HepG2 (cell line): ENCODE measurements around the gene UBE2G2. TPM values are rescaled to one million over a fixed set of nuclear protein-coding genes. Genes with fewer than 3 reads are reported as not detected.
A peak's percentile ranks its signal among the peaks of the same experiment; 100 is the strongest.

Experiments used
- ATAC-seq: fragments of 200-7000 bp; cut with Tn5 transposase; 3 replicates; pipeline ENCODE4 v1.9.1; 2020; ENCODE audit warnings: mild to moderate bottlenecking, moderate library complexity
- BruUV-seq: library from RNA; stranded (reverse); fragments of 400-500 nt; replicated peaks from 2 replicates; lab custom pipeline; 2021; lab: Mats Ljungman, UMichigan
- CTCF ChIA-PET: fragments of 300-600 bp; formaldehyde crosslinking; extraction: SDS; loops from one replicate; lab custom pipeline; 2021; ENCODE audit warnings: low total read pairs, inconsistent platforms, low intra/inter-chr PET ratio; lab: Yijun Ruan, JAX
- POLR2A ChIA-PET: fragments of 350-600 bp; sonication (Branson Sonifier 250); formaldehyde crosslinking; loops from one replicate; lab custom pipeline; 2020; ENCODE audit warnings: antibody characterized with exemption, inconsistent platforms; lab: Yijun Ruan, JAX
- DNase-seq: peaks from one replicate; pipeline ENCODE4 v3.0.0-alpha.2; 2015; ENCODE audit warnings: low spot score
- FAIRE-seq: peaks from 3 replicates; lab custom pipeline; 2011; peaks lifted over from hg19 to GRCh38; lab: Jason Lieb, UNC
- H2AFZ ChIP-seq: one replicate; pipeline ENCODE4 v1.6.1; 2011; ENCODE audit warnings: low read length, inconsistent platforms
- H3K27ac ChIP-seq: fragments of 300-600 bp; 3 replicates; pipeline ENCODE4 v1.8.0; 2011; ENCODE audit warnings: mixed run types, mild to moderate bottlenecking, mixed read lengths, low read length, inconsistent platforms; ENCODE audit not compliant: insufficient read depth; ENCODE audit errors: extremely low read length
- H3K27me3 ChIP-seq, 2 experiments: fragments of 200-600 bp in 1 of 2; 2 replicates in 1 of 2; 3 replicates in 1 of 2; pipeline versions ENCODE4 v1.6.0 to v1.8.0; 2011; ENCODE audit warnings: low read length in 2 of 2, mild to moderate bottlenecking in 2 of 2, moderate library complexity in 2 of 2, inconsistent platforms in 1 of 2; ENCODE audit not compliant: insufficient read depth in 2 of 2, control insufficient read depth in 1 of 2
- H3K36me3 ChIP-seq, 2 experiments: fragments of 200-600 bp in 1 of 2; replicated peaks in 1 of 2; 2 replicates in 1 of 2; 3 replicates in 1 of 2; pipeline versions ENCODE4 v1.5.1 to v1.8.0; 2011; ENCODE audit warnings: low read length in 2 of 2, inconsistent platforms in 1 of 2; ENCODE audit not compliant: insufficient read depth in 2 of 2, control insufficient read depth in 1 of 2
- H3K4me1 ChIP-seq: 2 replicates; pipeline ENCODE4 v1.5.1; 2012; ENCODE audit warnings: low read length, inconsistent platforms; ENCODE audit not compliant: insufficient read depth
- H3K4me2 ChIP-seq: 2 replicates; pipeline ENCODE4 v1.6.0; 2011; ENCODE audit warnings: low read depth, low read length, inconsistent platforms
- H3K4me3 ChIP-seq, 3 experiments: fragments of 200-600 bp in 1 of 3; sonication (generic), shearing (Covaris generic) in 1 of 3; replicated peaks in 1 of 3; 2 replicates each; pipeline ENCODE4 v1.5.1; 2011 to 2016; ENCODE audit warnings: low read length in 3 of 3, inconsistent platforms in 2 of 3, low read depth in 2 of 3, mild to moderate bottlenecking in 2 of 3, control low read depth in 1 of 3, mixed read lengths in 1 of 3; ENCODE audit not compliant: insufficient read depth in 1 of 3
- H3K79me2 ChIP-seq: one replicate; pipeline ENCODE4 v1.6.1; 2011; ENCODE audit warnings: low read length, inconsistent platforms; ENCODE audit not compliant: insufficient read depth
- H3K9ac ChIP-seq: 2 replicates; pipeline ENCODE4 v1.6.0; 2011; ENCODE audit warnings: mild to moderate bottlenecking, low read depth, low read length, inconsistent platforms; ENCODE audit not compliant: insufficient read depth
- H3K9me3 ChIP-seq: 2 replicates; pipeline ENCODE4 v1.5.1; 2012; ENCODE audit warnings: mild to moderate bottlenecking, low read length
- H4K20me1 ChIP-seq: 2 replicates; pipeline ENCODE4 v1.6.0; 2011; ENCODE audit warnings: inconsistent platforms, mild to moderate bottlenecking, low read length, moderate library complexity; ENCODE audit not compliant: insufficient read depth
- CREB1 ChIP-seq, 2 experiments: fragments of 450-650 bp in 1 of 2; IDR thresholded peaks; 2 replicates each; pipeline ENCODE4 v1.6.1; 2016 to 2017; ENCODE audit warnings: control low read depth in 1 of 2, mild to moderate bottlenecking in 1 of 2, missing compliant biosample characterization in 1 of 2, missing genetic modification characterization in 1 of 2
- GABPB1 ChIP-seq: IDR thresholded peaks from 2 replicates; pipeline ENCODE4 v1.6.1; 2016; ENCODE audit warnings: mild to moderate bottlenecking, missing genetic modification reagents, moderate library complexity, missing compliant biosample characterization
- MXI1 ChIP-seq: IDR thresholded peaks from 3 replicates; pipeline ENCODE4 v1.6.1; 2012; ENCODE audit warnings: low read depth, low read length, inconsistent platforms, borderline replicate concordance
- THAP8 ChIP-seq: sonication (generic); formaldehyde crosslinking; IDR thresholded peaks from 2 replicates; pipeline ENCODE4 v1.5.1; 2020; ENCODE audit warnings: missing genetic modification reagents, mild to moderate bottlenecking, borderline replicate concordance
- ZNF234 ChIP-seq: sonication (generic); formaldehyde crosslinking; conservative IDR thresholded peaks from 2 replicates; pipeline ENCODE4 v1.5.1; 2020; ENCODE audit warnings: mild to moderate bottlenecking, missing genetic modification reagents
- ZNF468 ChIP-seq: sonication (generic); formaldehyde crosslinking; IDR thresholded peaks from 2 replicates; pipeline ENCODE4 v1.8.0; 2022; ENCODE audit warnings: mild to moderate bottlenecking, moderate library complexity, missing genetic modification reagents
- ZNF619 ChIP-seq: sonication (generic); formaldehyde crosslinking; IDR thresholded peaks from 2 replicates; pipeline ENCODE4 v1.4.0; 2020; ENCODE audit warnings: mild to moderate bottlenecking, missing genetic modification reagents
- ZNF816 ChIP-seq: sonication (generic); formaldehyde crosslinking; IDR thresholded peaks from 2 replicates; pipeline ENCODE4 v1.8.0; 2022; ENCODE audit warnings: missing genetic modification reagents, mild to moderate bottlenecking, borderline replicate concordance
- WGBS: methylation state at CpG from one replicate; pipeline ENCODE4 v1.1.6; 2017; ENCODE audit warnings: low lambda C conversion rate; 5-methylcytosine and 5-hydroxymethylcytosine counted together
- in situ Hi-C: cut with HindIII; loops from 2 replicates; pipeline ENCODE4 v1.10.0; 2017; ENCODE audit warnings: low pct_unique_long_range_greater_than_20kb; ENCODE audit not compliant: extremely low pct_ligation_motif_present
- intact Hi-C: fragments of 100-400 bp; cut with micrococcal nuclease; formaldehyde crosslinking; loops from one replicate; pipeline ENCODE4 v1.10.0; 2022; ENCODE audit not compliant: unreplicated experiment
- polyA plus RNA-seq, 8 experiments: library from polyadenylated mRNA; depleted of rRNA in 3 of 8; stranded (reverse) in 7 of 8; unstranded in 1 of 8; fragments of >200 nt; fragmentation: Illumina TruSeq in 4 of 8; extraction: Trizol in 4 of 8; gene quantifications; 2 replicates each; pipeline versions ENCODE4 v1.2.1 to v1.2.3, GENCODE V29; 2011 to 2016; ENCODE audit warnings: low read depth in 4 of 8, missing spikeins in 1 of 8, mixed read lengths in 1 of 8; ENCODE audit not compliant: insufficient read depth in 1 of 8
- total RNA-seq, 5 experiments: library from RNA; depleted of rRNA; stranded (reverse); fragments of >200 nt; fragmentation: Illumina TruSeq; extraction: Trizol; gene quantifications; 2 replicates each; pipeline ENCODE4 v1.2.3, GENCODE V29; 2016; ENCODE audit warnings: low read depth in 1 of 5

The UBE2G2 gene
- total and polyA plus RNA-seq, 2 of the 13 experiments (the other 11 are each of a cell fraction or from before 2014, with no cell fraction given) = 55.4 to 92.0 TPM

DNA sequence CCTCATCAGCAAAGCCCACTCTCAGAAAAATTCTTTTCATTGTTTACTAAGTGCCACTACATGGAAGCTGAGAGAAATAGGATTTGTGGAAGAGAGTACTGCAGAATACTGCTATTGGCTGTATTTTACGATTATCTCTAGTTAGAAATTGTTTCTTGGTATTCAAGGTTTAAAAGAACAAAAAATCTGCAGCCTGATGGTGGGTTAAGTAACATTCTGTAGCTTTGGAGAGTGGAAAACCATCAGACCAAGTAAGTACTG lies 44.5 kb upstream of the UBE2G2 start:
- H2AFZ ChIP-seq = no peak overlapping the region
- H3K9me3 ChIP-seq = no peaks in the 10 kb centered on the region
- H3K4me3 ChIP-seq = peak overlapping the region; percentile 43 to 67 (median 58)
- ATAC-seq (no peak), FAIRE-seq (no peak), DNase-seq (no peak)
- H3K36me3 ChIP-seq = peaks cover 16 to 26% of the 10 kb centered on the region in 2 experiments
- BruUV-seq = no TSS peak
- H3K9ac ChIP-seq = peak overlapping the region; percentile 36
- WGBS = 0% methylated on average over 1 of the region's 1 CpG
- peaks cover 30% of the 10 kb centered on the region; the same call in 1 of the 2 replicates for H4K20me1 ChIP-seq
- CTCF ChIA-PET = interaction anchor here (0.9 kb wide), 1 partner anchor 45 kb away, joined by 4 read pairs; the partner anchor contains the start of gene UBE2G2
- TF ChIP-seq ZNF619 (CRISPR knock-in tag) (no peak), ZNF468 (CRISPR knock-in tag) (no peak), CREB1 (IDR thresholded peaks at IDR 0.05) (no peak), CREB1 (CRISPR knock-in tag; IDR thresholded peaks at IDR 0.05) (no peak), ZNF234 (CRISPR knock-in tag) (0 out of 2 replicates have a peak, but pooled peaks have one; percentile 18), GABPB1 (CRISPR knock-in tag) (no peak; the same call in 1 of the 2 replicates), MXI1 (peak; percentile 9; the same call in 1 of the 3 replicates), THAP8 (CRISPR knock-in tag) (0 out of 2 replicates have a peak, but pooled peaks have one; percentile 41), ZNF816 (peak; percentile 5; the same call in 1 of the 2 replicates)
- peaks cover 57% of the 10 kb centered on the region for H3K4me1 ChIP-seq
- peaks cover 1 to 31% of the 10 kb centered on the region in 2 experiments; a peak in 4 of 5 replicates for H3K27me3 ChIP-seq
- POLR2A ChIA-PET = interaction anchor here (0.9 to 3.0 kb wide), 2 partner anchors 28 to 44 kb away, joined by 4 to 9 read pairs; partner anchors contain the start of genes PTTG1IP and UBE2G2
- H3K4me2 ChIP-seq = peak overlapping the region; percentile 88
- in situ Hi-C loops = loop anchor here (5.0 kb wide), 2 partner anchors 44 to 66 kb away; partner anchors contain the start of gene UBE2G2
- intact Hi-C loops = loop anchor here (1.0 to 10.0 kb wide), 3 partner anchors 27 to 69 kb away; partner anchors contain the start of gene PTTG1IP
- H3K79me2 ChIP-seq = no peaks in the 10 kb centered on the region
- no peak overlapping the region for H3K27ac ChIP-seq
